Kidney (tissue), 14 donors: ENCODE data around the gene PNCK. TPM values are rescaled to one million over a fixed set of nuclear protein-coding genes. Genes with fewer than 3 reads are reported as not detected.
"Not testable (repeated sequence)": the region's sequence is repeated elsewhere in the genome, so short reads cannot be mapped to it uniquely, and the experiment has no call there.

ENCODE experiments used
- DNase-seq, 5 donors: peaks; one replicate each; pipeline ENCODE4 v3.0.0-alpha.2; 2013 to 2020
- FAIRE-seq: peaks from 2 replicates; lab custom pipeline; 2012; peaks lifted over from hg19 to GRCh38; lab: Jason Lieb, UNC
- H3K27ac ChIP-seq, 2 donors: one replicate each; pipeline ENCODE4 v1.7.0; 2013; ENCODE audit warnings: low read depth in 2 of 2, low read length in 2 of 2, inconsistent platforms in 1 of 2
- H3K27me3 ChIP-seq: one replicate; pipeline ENCODE4 v1.7.1; 2013; ENCODE audit warnings: low read length, inconsistent platforms; ENCODE audit not compliant: control insufficient read depth, insufficient read depth
- H3K36me3 ChIP-seq, 3 donors: one replicate each; pipeline versions ENCODE4 v1.7.0 to v1.7.1; 2013; ENCODE audit warnings: low read length in 3 of 3, control low read depth in 1 of 3, inconsistent platforms in 1 of 3; ENCODE audit not compliant: insufficient read depth in 3 of 3, control insufficient read depth in 2 of 3
- H3K4me1 ChIP-seq, 3 donors: one replicate each; pipeline versions ENCODE4 v1.7.0 to v1.7.1; 2013; ENCODE audit warnings: low read length in 3 of 3, inconsistent platforms in 1 of 3, low read depth in 1 of 3; ENCODE audit not compliant: control insufficient read depth in 2 of 3, insufficient read depth in 2 of 3
- H3K4me3 ChIP-seq, 3 donors: one replicate each; pipeline versions ENCODE4 v1.7.0 to v1.8.1; 2013; ENCODE audit warnings: low read length in 3 of 3, control low read depth in 1 of 3, inconsistent platforms in 1 of 3
- H3K9ac ChIP-seq, 3 donors: one replicate each; pipeline versions ENCODE4 v1.7.0 to v1.7.1; 2013; ENCODE audit warnings: low read length in 3 of 3, control low read depth in 1 of 3, inconsistent platforms in 1 of 3
- H3K9me3 ChIP-seq, 3 donors: one replicate each; pipeline versions ENCODE4 v1.7.0 to v1.7.1; 2013; ENCODE audit warnings: low read length in 3 of 3, control low read depth in 1 of 3, inconsistent platforms in 1 of 3; ENCODE audit not compliant: control insufficient read depth in 2 of 3, insufficient read depth in 1 of 3
- intact Hi-C: fragments of 100-400 bp; cut with DNase I; formaldehyde crosslinking; loops from one replicate; pipeline ENCODE4 v1.11.1; 2022
- polyA plus RNA-seq: library from polyadenylated mRNA; stranded (reverse); fragments of 350-450 nt; fragmentation: Illumina TruSeq; extraction: RNeasy Lipid Tissue Mini Kit (QIAGEN cat#74804); gene quantifications from one replicate; pipeline ENCODE4 v1.2.3, GENCODE V29; 2014; ENCODE audit warnings: low read depth, low replicate concordance; ENCODE audit not compliant: insufficient read depth
- total RNA-seq: library from RNA; stranded (reverse); fragmentation: NEBNext Ultra II Directional; extraction: Animal tissue kit (Norgen Biotek cat#: 25700); gene quantifications from one replicate; pipeline ENCODE4 v1.2.1, GENCODE V29; 2021
- TF ChIP-seq, protein P1 (sequence below): IDR thresholded peaks from 3 replicates; pipeline ENCODE4 v1.5.1; 2012; ENCODE audit warnings: mild to moderate bottlenecking, moderate library complexity, borderline replicate concordance; ENCODE audit not compliant: insufficient read depth; ENCODE audit errors: extremely low read depth
- donor health status: control.
- donor health status: control.
- donor health status: control.
- donor health status: control.
- donor health status: control.
- donor health status: DM: yes; HTN: yes; CAD: no.
- donor health status: Normal renal cell carcinoma (clear cell type).

PNCK gene
- total and polyA plus RNA-seq, 2 donors from 2014 or later, result 1.5 to 5.5 TPM

DNA sequence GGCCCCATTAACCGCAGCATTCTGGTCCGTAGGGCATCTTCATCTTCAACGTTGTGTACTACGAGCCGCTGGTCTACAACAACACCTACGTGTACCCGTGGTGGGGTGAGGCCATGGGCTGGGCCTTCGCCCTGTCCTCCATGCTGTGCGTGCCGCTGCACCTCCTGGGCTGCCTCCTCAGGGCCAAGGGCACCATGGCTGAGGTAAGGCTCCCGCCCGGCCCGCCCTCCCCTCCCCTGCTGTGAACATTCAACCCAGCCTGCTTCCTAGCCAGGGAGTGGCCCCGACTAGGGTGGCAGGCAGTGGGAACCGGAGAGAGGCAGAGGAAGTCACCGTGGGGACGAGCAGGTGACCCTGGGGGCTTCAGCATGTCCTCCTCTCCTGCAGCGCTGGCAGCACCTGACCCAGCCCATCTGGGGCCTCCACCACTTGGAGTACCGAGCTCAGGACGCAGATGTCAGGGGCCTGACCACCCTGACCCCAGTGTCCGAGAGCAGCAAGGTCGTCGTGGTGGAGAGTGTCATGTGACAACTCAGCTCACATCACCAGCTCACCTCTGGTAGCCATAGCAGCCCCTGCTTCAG, 21.2 kb upstream of the PNCK start:
- no peaks in the 10 kb centered on the region for H3K27me3 ChIP-seq
- H3K4me1 ChIP-seq, result peaks cover 0 to 1% (median 0%) of the 10 kb centered on the region in 3 donors
- no peak overlapping the region for H3K27ac ChIP-seq
- no peak overlapping the region for H3K4me3 ChIP-seq
- intact Hi-C loops, result no loop called here
- FAIRE-seq, result no peak
- H3K9ac ChIP-seq, result no peak overlapping the region
- no peaks in the 10 kb centered on the region for H3K36me3 ChIP-seq
- peak in 1 of 5 donors; percentile 71 for DNase-seq
- TF ChIP-seq, protein P1, sequence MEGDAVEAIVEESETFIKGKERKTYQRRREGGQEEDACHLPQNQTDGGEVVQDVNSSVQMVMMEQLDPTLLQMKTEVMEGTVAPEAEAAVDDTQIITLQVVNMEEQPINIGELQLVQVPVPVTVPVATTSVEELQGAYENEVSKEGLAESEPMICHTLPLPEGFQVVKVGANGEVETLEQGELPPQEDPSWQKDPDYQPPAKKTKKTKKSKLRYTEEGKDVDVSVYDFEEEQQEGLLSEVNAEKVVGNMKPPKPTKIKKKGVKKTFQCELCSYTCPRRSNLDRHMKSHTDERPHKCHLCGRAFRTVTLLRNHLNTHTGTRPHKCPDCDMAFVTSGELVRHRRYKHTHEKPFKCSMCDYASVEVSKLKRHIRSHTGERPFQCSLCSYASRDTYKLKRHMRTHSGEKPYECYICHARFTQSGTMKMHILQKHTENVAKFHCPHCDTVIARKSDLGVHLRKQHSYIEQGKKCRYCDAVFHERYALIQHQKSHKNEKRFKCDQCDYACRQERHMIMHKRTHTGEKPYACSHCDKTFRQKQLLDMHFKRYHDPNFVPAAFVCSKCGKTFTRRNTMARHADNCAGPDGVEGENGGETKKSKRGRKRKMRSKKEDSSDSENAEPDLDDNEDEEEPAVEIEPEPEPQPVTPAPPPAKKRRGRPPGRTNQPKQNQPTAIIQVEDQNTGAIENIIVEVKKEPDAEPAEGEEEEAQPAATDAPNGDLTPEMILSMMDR, result no peak
- H3K9me3 ChIP-seq, result no peaks in the 10 kb centered on the region

DNA sequence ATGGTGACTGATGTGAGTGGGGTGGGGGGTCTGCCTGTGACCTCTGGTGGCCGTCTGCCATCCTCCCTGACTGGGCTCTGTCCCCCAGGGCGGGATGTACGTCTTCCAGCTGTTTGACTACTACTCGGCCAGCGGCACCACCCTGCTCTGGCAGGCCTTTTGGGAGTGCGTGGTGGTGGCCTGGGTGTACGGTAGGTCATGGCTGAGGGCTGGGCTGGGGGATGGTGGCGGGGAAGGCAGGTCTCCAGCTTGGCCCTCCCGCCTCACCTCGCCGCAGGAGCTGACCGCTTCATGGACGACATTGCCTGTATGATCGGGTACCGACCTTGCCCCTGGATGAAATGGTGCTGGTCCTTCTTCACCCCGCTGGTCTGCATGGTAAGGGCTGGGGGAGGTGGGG, 20.6 kb upstream of the PNCK start:
- H3K27me3 ChIP-seq, H3K36me3 ChIP-seq, FAIRE-seq, H3K4me1 ChIP-seq, H3K27ac ChIP-seq, H3K4me3 ChIP-seq, H3K9me3 ChIP-seq, H3K9ac ChIP-seq, intact Hi-C loops: not testable (repeated sequence)
- peak in 1 of 5 donors; percentile 61 for DNase-seq

DNA sequence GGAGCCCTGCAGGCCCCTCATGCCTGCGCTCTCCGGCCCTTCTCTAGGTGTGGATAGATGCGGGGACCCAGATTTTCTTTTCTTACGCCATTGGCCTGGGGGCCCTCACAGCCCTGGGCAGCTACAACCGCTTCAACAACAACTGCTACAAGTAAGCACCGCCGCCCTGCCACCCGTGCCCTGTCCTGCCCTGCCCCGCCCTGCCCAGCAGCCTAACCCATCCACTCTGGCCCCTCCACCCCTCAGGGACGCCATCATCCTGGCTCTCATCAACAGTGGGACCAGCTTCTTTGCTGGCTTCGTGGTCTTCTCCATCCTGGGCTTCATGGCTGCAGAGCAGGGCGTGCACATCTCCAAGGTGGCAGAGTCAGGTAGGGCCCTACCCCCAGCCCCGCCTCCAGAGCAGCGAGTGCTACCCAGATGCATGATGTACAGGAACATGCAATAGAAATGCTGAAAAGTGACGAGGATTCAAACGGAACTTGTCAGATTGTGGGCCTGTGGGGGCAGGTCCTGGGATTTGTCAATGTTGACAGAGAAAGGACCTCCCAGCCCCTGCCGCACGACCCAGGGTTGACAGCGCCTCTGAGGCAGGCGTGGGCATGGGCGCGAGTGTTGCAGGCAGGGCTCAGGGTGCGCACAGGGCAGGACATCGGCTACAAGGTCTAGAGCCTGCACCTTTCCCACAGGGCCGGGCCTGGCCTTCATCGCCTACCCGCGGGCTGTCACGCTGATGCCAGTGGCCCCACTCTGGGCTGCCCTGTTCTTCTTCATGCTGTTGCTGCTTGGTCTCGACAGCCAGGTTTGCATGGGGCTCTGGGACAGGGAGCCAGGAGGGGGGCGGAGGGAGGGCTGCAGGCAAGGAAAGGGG, 19.8 kb upstream of the PNCK start:
- H3K27me3 ChIP-seq, result no peaks in the 10 kb centered on the region
- intact Hi-C loops, result no loop called here
- TF ChIP-seq, protein P1, result no peak
- H3K9ac ChIP-seq, result no peak overlapping the region
- H3K4me3 ChIP-seq, result no peak overlapping the region
- H3K36me3 ChIP-seq, result no peaks in the 10 kb centered on the region
- peak in 1 of 5 donors; percentile 55 for DNase-seq
- peaks cover 0 to 4% (median 0%) of the 10 kb centered on the region in 3 donors for H3K4me1 ChIP-seq
- H3K27ac ChIP-seq, result no peak overlapping the region
- FAIRE-seq, result no peak
- no peaks in the 10 kb centered on the region for H3K9me3 ChIP-seq

DNA sequence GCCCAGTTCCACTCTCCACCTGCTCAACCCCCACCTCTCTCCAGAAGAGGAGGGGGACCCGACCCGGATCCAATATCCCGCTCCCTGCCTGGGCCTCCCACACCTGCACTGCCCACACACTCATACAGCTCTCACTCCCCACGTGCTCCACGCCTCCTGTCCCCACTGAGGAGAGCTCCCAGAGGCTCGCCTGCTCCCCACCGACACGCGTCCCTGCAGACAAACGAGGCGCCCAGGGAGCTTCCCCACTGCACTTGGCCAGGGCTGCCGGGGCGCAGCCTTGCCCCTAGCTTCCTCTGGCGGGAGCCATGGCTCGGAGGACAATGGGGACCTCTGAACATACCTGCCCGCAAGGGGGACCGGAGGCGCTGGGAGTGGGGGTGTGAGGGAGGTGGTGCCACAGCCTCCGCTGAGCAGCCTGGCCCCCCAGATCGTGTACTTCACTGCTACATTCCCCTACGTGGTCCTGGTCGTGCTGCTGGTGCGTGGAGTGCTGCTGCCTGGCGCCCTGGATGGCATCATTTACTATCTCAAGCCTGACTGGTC, 19.1 kb upstream of the PNCK start:
- Histone ChIP-seq H3K27ac (no peak overlapping the region), H3K36me3 (no peaks in the 10 kb centered on the region), H3K9ac (no peak overlapping the region), H3K4me3 (no peak overlapping the region), H3K27me3 (no peaks in the 10 kb centered on the region), H3K4me1 (peaks cover 0 to 4% (median 0%) of the 10 kb centered on the region in 3 donors), H3K9me3 (no peaks in the 10 kb centered on the region)
- FAIRE-seq, result no peak
- peak in 4 of 5 donors; percentile 45 to 74 (median 63) for DNase-seq
- intact Hi-C loops, result no loop called here
- TF ChIP-seq, protein P1, result no peak
